ENCODE results near the gene SNED1. TPM values are rescaled to one million over a fixed set of nuclear protein-coding genes. Genes with fewer than 3 reads are reported as not detected.

SNED1 gene
- total RNA-seq, 2 donors from 2014 or later = 0.66 to 4.5 TPM

DNA sequence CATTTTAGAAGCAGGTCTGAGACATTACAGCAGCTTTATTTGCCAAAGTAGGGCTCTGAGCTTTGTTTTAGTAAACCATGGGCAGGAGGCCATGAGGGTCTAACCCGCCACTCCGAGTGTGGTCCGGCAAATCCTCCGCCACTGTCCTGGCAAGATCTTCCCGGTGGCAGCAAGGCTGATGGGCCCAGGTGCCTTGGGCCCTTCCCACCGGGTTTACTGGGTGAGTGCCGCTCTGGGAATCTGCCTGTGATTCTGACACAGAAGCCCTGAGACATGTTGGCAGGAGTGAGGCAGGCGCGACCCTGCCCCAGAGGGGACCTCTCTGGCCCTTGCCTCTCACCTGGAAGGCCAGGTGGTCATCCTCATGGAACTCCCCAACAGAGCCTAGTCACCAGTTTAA, 73.7 kb downstream of the SNED1 start:
- H3K36me3 Mint-ChIP-seq (ENCODE audit: low read depth) = no peaks in the 10 kb centered on the region
- no peak overlapping the region for H3K27ac ChIP-seq (ENCODE audit: low read depth, low read length)
- no peaks in the 10 kb centered on the region for H3K4me1 ChIP-seq (ENCODE audit: control insufficient read depth, insufficient read depth, low read length)
- no peak overlapping the region for H3K4me3 Mint-ChIP-seq
- DNase-seq = no peak
- no peaks in the 10 kb centered on the region for H3K27me3 ChIP-seq (ENCODE audit: control insufficient read depth, insufficient read depth, low read length, poor library complexity, severe bottlenecking)
- TF ChIP-seq, protein P1, sequence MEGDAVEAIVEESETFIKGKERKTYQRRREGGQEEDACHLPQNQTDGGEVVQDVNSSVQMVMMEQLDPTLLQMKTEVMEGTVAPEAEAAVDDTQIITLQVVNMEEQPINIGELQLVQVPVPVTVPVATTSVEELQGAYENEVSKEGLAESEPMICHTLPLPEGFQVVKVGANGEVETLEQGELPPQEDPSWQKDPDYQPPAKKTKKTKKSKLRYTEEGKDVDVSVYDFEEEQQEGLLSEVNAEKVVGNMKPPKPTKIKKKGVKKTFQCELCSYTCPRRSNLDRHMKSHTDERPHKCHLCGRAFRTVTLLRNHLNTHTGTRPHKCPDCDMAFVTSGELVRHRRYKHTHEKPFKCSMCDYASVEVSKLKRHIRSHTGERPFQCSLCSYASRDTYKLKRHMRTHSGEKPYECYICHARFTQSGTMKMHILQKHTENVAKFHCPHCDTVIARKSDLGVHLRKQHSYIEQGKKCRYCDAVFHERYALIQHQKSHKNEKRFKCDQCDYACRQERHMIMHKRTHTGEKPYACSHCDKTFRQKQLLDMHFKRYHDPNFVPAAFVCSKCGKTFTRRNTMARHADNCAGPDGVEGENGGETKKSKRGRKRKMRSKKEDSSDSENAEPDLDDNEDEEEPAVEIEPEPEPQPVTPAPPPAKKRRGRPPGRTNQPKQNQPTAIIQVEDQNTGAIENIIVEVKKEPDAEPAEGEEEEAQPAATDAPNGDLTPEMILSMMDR (conservative IDR thresholded peaks at IDR 0.05) = no peak
- H3K27me3 Mint-ChIP-seq (ENCODE audit: insufficient read depth) = peaks cover 4% of the 10 kb centered on the region
- H3K9ac ChIP-seq (ENCODE audit: extremely low read depth, low read length, poor library complexity, severe bottlenecking) = no peak overlapping the region
- H3K9me3 Mint-ChIP-seq = no peaks in the 10 kb centered on the region
- no peaks in the 10 kb centered on the region for H3K4me1 Mint-ChIP-seq
- no peak overlapping the region for H3K27ac Mint-ChIP-seq
- H3K36me3 ChIP-seq (ENCODE audit: control insufficient read depth, insufficient read depth, low read length) = no peaks in the 10 kb centered on the region
- no peak overlapping the region for H3K4me3 ChIP-seq (ENCODE audit: low read length)
- 79 to 81% methylated on average over 7 to 9 of the region's 9 CpGs for WGBS, 2 experiments (ENCODE audit: insufficient coverage in 1 of 2, insufficient read length in 1 of 2)
- no peaks in the 10 kb centered on the region for H3K9me3 ChIP-seq (ENCODE audit: control insufficient read depth, low read length)

DNA sequence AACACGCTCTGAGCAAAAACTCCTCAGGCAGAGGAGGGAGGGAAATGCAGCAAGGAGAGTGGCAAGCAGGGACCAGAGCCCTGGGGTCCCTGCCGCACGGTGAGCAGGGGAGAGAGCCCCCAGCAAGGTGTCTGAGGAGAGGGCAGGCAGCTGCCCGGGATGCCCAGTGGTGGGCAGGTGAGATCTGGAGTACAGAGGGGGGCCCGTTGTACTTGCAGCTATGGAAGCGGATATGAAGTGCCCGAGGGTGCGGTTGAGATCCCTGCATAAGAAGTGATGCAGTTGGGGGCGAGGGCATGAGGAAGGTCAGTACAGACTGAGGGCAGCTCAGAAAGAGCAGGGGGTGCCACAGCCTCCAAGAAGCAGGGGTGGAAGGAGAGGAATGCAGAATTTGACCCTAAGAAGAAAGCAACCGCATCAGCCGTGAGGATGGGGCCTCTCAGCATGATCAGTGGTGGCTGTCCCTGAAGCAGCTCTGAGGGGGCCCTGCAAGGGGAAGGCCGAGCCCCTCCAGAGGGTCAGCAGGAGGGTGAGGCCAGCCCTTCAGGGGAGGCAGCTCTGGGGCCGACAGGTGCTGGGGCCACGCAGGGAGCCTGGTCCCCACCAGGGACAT, 74.2 kb downstream of the SNED1 start:
- no peaks in the 10 kb centered on the region for H3K36me3 Mint-ChIP-seq (ENCODE audit: low read depth)
- Histone ChIP-seq H3K27me3 (ENCODE audit: control insufficient read depth, insufficient read depth, low read length, poor library complexity, severe bottlenecking) (no peaks in the 10 kb centered on the region), H3K9ac (ENCODE audit: extremely low read depth, low read length, poor library complexity, severe bottlenecking) (no peak overlapping the region), H3K4me1 (ENCODE audit: control insufficient read depth, insufficient read depth, low read length) (no peaks in the 10 kb centered on the region), H3K9me3 (ENCODE audit: control insufficient read depth, low read length) (no peaks in the 10 kb centered on the region), H3K4me3 (ENCODE audit: low read length) (no peak overlapping the region), H3K36me3 (ENCODE audit: control insufficient read depth, insufficient read depth, low read length) (no peaks in the 10 kb centered on the region), H3K27ac (ENCODE audit: low read depth, low read length) (no peak overlapping the region)
- no peak overlapping the region for H3K27ac Mint-ChIP-seq
- no peak overlapping the region for H3K4me3 Mint-ChIP-seq
- 87 to 89% methylated on average over 9 to 14 of the region's 14 CpGs for WGBS, 2 experiments (ENCODE audit: insufficient coverage in 1 of 2, insufficient read length in 1 of 2)
- no peaks in the 10 kb centered on the region for H3K9me3 Mint-ChIP-seq
- no peaks in the 10 kb centered on the region for H3K4me1 Mint-ChIP-seq
- DNase-seq = peak; percentile 28
- peaks cover 4% of the 10 kb centered on the region for H3K27me3 Mint-ChIP-seq (ENCODE audit: insufficient read depth)
- TF ChIP-seq, protein P1 (conservative IDR thresholded peaks at IDR 0.05) = no peak

DNA sequence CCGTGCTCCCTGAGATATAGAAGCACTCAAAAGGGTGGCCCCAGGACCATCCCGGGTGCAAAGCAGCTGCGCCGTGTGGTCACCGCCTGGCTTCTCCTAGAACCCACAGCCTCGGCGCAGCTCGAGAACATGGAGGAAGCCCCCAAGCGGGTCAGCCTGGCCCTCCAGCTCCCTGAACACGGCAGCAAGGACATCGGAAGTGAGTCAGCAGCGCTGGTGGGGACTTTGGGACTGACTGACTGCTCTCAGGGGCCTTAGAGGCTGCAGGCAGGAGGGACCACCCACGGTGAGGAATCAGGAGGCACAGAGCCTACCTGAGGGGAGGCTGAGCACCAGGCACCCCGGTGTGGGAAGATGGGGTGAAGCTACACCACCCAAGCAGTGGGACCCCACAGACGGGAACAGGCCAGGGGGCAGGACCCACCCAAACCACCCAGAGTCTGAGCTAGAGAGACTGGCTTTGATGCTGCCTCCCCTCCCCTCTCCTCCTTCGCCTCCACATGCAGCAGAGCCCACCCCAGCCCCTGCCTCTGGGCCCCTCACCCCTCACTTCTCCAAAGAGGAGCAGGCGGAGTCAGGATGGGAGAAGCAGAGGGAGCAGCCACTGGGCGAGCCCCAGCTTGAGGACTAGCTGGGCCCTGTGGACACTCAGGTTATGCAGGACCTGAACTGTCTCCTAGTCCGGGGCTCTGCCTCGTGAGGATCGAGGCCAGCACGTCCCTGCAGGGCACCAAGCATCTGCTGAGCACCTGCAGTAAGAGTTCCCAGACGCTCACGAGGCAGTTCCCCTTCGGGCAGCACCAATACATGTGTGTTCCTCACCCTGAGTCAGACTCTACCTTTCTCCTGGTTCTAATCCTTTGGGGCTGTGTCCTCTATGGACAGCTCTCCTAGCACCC, 75.0 kb downstream of the SNED1 start:
- no peak overlapping the region for H3K4me3 ChIP-seq (ENCODE audit: low read length)
- H3K27me3 Mint-ChIP-seq (ENCODE audit: insufficient read depth) = peaks cover 4% of the 10 kb centered on the region
- no peak overlapping the region for H3K27ac ChIP-seq (ENCODE audit: low read depth, low read length)
- no peak overlapping the region for H3K27ac Mint-ChIP-seq
- H3K36me3 Mint-ChIP-seq (ENCODE audit: low read depth) = no peaks in the 10 kb centered on the region
- no peaks in the 10 kb centered on the region for H3K4me1 Mint-ChIP-seq
- H3K9me3 ChIP-seq (ENCODE audit: control insufficient read depth, low read length) = no peaks in the 10 kb centered on the region
- no peaks in the 10 kb centered on the region for H3K9me3 Mint-ChIP-seq
- DNase-seq = no peak
- no peaks in the 10 kb centered on the region for H3K4me1 ChIP-seq (ENCODE audit: control insufficient read depth, insufficient read depth, low read length)
- no peak overlapping the region for H3K4me3 Mint-ChIP-seq
- no peaks in the 10 kb centered on the region for H3K36me3 ChIP-seq (ENCODE audit: control insufficient read depth, insufficient read depth, low read length)
- no peak overlapping the region for H3K9ac ChIP-seq (ENCODE audit: extremely low read depth, low read length, poor library complexity, severe bottlenecking)
- WGBS, 2 experiments (ENCODE audit: insufficient coverage in 1 of 2, insufficient read length in 1 of 2) = 82 to 86% methylated on average over 18 to 25 of the region's 25 CpGs
- TF ChIP-seq, protein P1 (conservative IDR thresholded peaks at IDR 0.05) = no peak
- H3K27me3 ChIP-seq (ENCODE audit: control insufficient read depth, insufficient read depth, low read length, poor library complexity, severe bottlenecking) = no peaks in the 10 kb centered on the region
